Panc1 (cell line): Measurements from ENCODE around the gene MOK. TPM values are rescaled to one million over a fixed set of nuclear protein-coding genes. Genes with fewer than 3 reads are reported as not detected.

ENCODE experiments used
- ATAC-seq: fragments of 200-7000 bp; cut with Tn5 transposase; 2 replicates; pipeline ENCODE4 v1.9.1; 2020; ENCODE audit warnings: mild to moderate bottlenecking, moderate library complexity
- BruUV-seq: library from RNA; stranded (reverse); fragments of 400-500 nt; replicated peaks from 2 replicates; lab custom pipeline; 2021; lab: Mats Ljungman, UMichigan
- CTCF ChIA-PET: fragments of 300-600 bp; sonication (Branson Sonifier 250); formaldehyde crosslinking; loops from one replicate; lab custom pipeline; 2022; ENCODE audit warnings: antibody characterized with exemption; lab: Charles Lee
- POLR2A ChIA-PET: fragments of 300-600 bp; sonication (Branson Sonifier 250); formaldehyde crosslinking; loops from one replicate; lab custom pipeline; 2022; ENCODE audit warnings: antibody characterized with exemption; lab: Charles Lee
- DNase-seq: peaks from one replicate; pipeline ENCODE4 v3.0.0-alpha.2; 2010; ENCODE audit warnings: low read depth, low spot score
- H3K27ac ChIP-seq: 2 replicates; pipeline ENCODE4 v1.5.1; 2011; ENCODE audit warnings: mild to moderate bottlenecking, low read length, inconsistent platforms
- H3K27me3 ChIP-seq: fragments of 200-500 bp; sonication (Bioruptor generic); 2 replicates; pipeline ENCODE4 v1.6.0; 2014; ENCODE audit warnings: low read length, inconsistent platforms; ENCODE audit not compliant: control insufficient read depth, insufficient read depth
- H3K36me3 ChIP-seq: fragments of 200-500 bp; sonication (Bioruptor generic); 2 replicates; pipeline ENCODE4 v1.5.1; 2014; ENCODE audit warnings: inconsistent platforms, mild to moderate bottlenecking, low read length, moderate library complexity; ENCODE audit not compliant: control insufficient read depth, insufficient read depth
- H3K4me1 ChIP-seq: 2 replicates; pipeline ENCODE4 v1.5.1; 2011; ENCODE audit warnings: inconsistent platforms, mild to moderate bottlenecking, low read length, moderate library complexity; ENCODE audit not compliant: control insufficient read depth, insufficient read depth
- H3K4me3 ChIP-seq, 2 experiments: 2 replicates each; pipeline ENCODE4 v1.5.1; 2011 to 2012; ENCODE audit warnings: low read depth in 2 of 2, low read length in 2 of 2, mild to moderate bottlenecking in 2 of 2, inconsistent platforms in 1 of 2, moderate library complexity in 1 of 2
- H3K9me3 ChIP-seq: fragments of 200-500 bp; sonication (Bioruptor generic); 2 replicates; pipeline ENCODE4 v1.5.1; 2014; ENCODE audit warnings: low read depth, mild to moderate bottlenecking, inconsistent platforms, low read length, moderate library complexity; ENCODE audit not compliant: control insufficient read depth, insufficient read depth
- POLR2AphosphoS5 ChIP-seq: IDR thresholded peaks from 2 replicates; pipeline ENCODE4 v1.6.1; 2012; ENCODE audit warnings: mild to moderate bottlenecking, low read depth, low read length, moderate library complexity
- SIN3A ChIP-seq: IDR thresholded peaks from 2 replicates; pipeline ENCODE4 v1.6.1; 2012; ENCODE audit warnings: low read depth, mild to moderate bottlenecking, low read length, moderate library complexity, borderline replicate concordance; ENCODE audit not compliant: insufficient read depth
- TCF7L2 ChIP-seq: IDR thresholded peaks from 2 replicates; pipeline ENCODE4 v1.6.1; 2011; ENCODE audit warnings: mild to moderate bottlenecking, low read depth, low read length, inconsistent platforms
- in situ Hi-C: cut with HindIII; loops from 2 replicates; pipeline ENCODE4 v1.10.0; 2016; ENCODE audit warnings: low sequenced_read_pairs, low pct_unique_long_range_greater_than_20kb
- intact Hi-C: fragments of 100-400 bp; cut with micrococcal nuclease; formaldehyde crosslinking; loops from one replicate; pipeline ENCODE4 v1.10.0; 2022; ENCODE audit not compliant: unreplicated experiment
- total RNA-seq: library from RNA; stranded (reverse); gene quantifications from one replicate; pipeline ENCODE4 v1.2.1, GENCODE V29; 2021; ENCODE audit not compliant: unreplicated experiment
- TF ChIP-seq, protein P1 (sequence below): fragments of 450-650 bp; IDR thresholded peaks from 2 replicates; pipeline ENCODE4 v1.5.1; 2017; ENCODE audit warnings: mild to moderate bottlenecking
- TF ChIP-seq, protein P2 (sequence below), 2 experiments: IDR thresholded peaks; 2 replicates each; pipeline ENCODE4 v1.6.1; 2011 to 2012; ENCODE audit warnings: low read depth in 2 of 2, control low read depth in 1 of 2, low read length in 1 of 2, mild to moderate bottlenecking in 1 of 2, moderate library complexity in 1 of 2; ENCODE audit not compliant: insufficient read depth in 1 of 2

MOK gene
- total RNA-seq, 1 experiment from 2014 or later: 9.8 TPM

DNA sequence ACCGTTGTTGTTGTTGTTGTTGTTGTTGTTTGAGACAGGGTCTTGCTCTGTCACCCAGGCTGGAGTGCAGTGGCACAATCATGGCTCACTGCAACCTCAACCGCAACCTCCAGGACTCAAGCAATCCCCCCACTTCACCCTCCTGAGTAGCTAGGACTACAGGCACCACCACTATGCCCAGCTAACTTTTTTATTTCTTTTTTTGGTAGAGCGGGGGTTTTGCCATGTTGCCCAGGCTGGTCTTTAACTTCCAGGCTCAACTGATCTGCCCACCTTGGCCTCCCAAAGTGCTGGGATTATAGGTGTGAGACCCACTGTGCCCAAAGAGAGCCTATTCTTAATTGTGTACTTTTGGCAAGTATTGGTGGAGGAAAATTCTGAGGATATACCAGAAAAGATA is 25.7 kb downstream of the MOK start:
- H3K4me1 ChIP-seq: peaks cover 19% of the 10 kb centered on the region
- BruUV-seq: no TSS peak
- intact Hi-C loops (no loop called here), in situ Hi-C loops (no loop called here)
- ChIA-PET POLR2A (no interaction called here), CTCF (no interaction called here)
- H3K36me3 ChIP-seq: no peaks in the 10 kb centered on the region
- H3K27ac ChIP-seq: peak overlapping the region; percentile 81
- no peaks in the 10 kb centered on the region for H3K27me3 ChIP-seq
- H3K9me3 ChIP-seq: no peaks in the 10 kb centered on the region
- DNase-seq (no peak), ATAC-seq (peak; percentile 27)
- H3K4me3 ChIP-seq: no peak overlapping the region
- TF ChIP-seq, protein P1, sequence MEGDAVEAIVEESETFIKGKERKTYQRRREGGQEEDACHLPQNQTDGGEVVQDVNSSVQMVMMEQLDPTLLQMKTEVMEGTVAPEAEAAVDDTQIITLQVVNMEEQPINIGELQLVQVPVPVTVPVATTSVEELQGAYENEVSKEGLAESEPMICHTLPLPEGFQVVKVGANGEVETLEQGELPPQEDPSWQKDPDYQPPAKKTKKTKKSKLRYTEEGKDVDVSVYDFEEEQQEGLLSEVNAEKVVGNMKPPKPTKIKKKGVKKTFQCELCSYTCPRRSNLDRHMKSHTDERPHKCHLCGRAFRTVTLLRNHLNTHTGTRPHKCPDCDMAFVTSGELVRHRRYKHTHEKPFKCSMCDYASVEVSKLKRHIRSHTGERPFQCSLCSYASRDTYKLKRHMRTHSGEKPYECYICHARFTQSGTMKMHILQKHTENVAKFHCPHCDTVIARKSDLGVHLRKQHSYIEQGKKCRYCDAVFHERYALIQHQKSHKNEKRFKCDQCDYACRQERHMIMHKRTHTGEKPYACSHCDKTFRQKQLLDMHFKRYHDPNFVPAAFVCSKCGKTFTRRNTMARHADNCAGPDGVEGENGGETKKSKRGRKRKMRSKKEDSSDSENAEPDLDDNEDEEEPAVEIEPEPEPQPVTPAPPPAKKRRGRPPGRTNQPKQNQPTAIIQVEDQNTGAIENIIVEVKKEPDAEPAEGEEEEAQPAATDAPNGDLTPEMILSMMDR: no peak

DNA sequence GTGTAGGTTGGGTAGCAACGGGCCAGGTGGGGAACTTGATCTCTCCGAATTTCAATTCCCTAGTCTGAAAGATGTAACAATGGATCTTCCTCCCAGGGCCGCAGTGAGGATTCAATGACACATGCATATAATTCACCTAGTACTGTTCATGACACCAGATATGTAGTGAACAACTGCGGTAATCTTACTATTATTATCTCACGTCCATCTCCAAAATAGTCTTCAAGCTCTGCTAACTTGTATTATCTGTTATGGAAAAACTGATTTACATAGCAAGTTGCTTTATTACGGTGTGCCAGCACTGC is 26.4 kb downstream of the MOK start:
- in situ Hi-C loops: no loop called here
- H3K27ac ChIP-seq: peak overlapping the region; percentile 81
- ATAC-seq: no peak
- H3K9me3 ChIP-seq: no peaks in the 10 kb centered on the region
- POLR2A ChIA-PET: no interaction called here
- H3K27me3 ChIP-seq: no peaks in the 10 kb centered on the region
- DNase-seq: no peak
- no peak overlapping the region for H3K4me3 ChIP-seq
- peaks cover 19% of the 10 kb centered on the region for H3K4me1 ChIP-seq
- no TSS peak for BruUV-seq
- TF ChIP-seq, protein P2, sequence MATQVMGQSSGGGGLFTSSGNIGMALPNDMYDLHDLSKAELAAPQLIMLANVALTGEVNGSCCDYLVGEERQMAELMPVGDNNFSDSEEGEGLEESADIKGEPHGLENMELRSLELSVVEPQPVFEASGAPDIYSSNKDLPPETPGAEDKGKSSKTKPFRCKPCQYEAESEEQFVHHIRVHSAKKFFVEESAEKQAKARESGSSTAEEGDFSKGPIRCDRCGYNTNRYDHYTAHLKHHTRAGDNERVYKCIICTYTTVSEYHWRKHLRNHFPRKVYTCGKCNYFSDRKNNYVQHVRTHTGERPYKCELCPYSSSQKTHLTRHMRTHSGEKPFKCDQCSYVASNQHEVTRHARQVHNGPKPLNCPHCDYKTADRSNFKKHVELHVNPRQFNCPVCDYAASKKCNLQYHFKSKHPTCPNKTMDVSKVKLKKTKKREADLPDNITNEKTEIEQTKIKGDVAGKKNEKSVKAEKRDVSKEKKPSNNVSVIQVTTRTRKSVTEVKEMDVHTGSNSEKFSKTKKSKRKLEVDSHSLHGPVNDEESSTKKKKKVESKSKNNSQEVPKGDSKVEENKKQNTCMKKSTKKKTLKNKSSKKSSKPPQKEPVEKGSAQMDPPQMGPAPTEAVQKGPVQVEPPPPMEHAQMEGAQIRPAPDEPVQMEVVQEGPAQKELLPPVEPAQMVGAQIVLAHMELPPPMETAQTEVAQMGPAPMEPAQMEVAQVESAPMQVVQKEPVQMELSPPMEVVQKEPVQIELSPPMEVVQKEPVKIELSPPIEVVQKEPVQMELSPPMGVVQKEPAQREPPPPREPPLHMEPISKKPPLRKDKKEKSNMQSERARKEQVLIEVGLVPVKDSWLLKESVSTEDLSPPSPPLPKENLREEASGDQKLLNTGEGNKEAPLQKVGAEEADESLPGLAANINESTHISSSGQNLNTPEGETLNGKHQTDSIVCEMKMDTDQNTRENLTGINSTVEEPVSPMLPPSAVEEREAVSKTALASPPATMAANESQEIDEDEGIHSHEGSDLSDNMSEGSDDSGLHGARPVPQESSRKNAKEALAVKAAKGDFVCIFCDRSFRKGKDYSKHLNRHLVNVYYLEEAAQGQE (IDR thresholded peaks at IDR 0.05; ENCODE audit: insufficient read depth in 1 of 2, low read depth in 2 of 2, low read length in 1 of 2): no peak
- TF ChIP-seq POLR2AphosphoS5 (no peak), SIN3A (no peak), TCF7L2 (no peak)
- TF ChIP-seq, protein P1: no peak
- intact Hi-C loops: no loop called here
- CTCF ChIA-PET: no interaction called here
- H3K36me3 ChIP-seq: no peaks in the 10 kb centered on the region
